Neural cell (in vitro differentiated cells): ENCODE measurements around the gene DGKB.

Experiments used
- CTCF ChIP-seq: fragments of 450-650 bp; IDR thresholded peaks from 2 replicates; pipeline ENCODE4 v1.5.1; 2014; ENCODE audit warnings: antibody characterized with exemption, mild to moderate bottlenecking, moderate library complexity; ENCODE audit not compliant: poor library complexity, severe bottlenecking
- EP300 ChIP-seq: fragments of 450-650 bp; conservative IDR thresholded peaks from 2 replicates; pipeline ENCODE4 v1.6.1; 2014; ENCODE audit warnings: antibody characterized with exemption, mild to moderate bottlenecking, moderate library complexity; ENCODE audit not compliant: poor library complexity, severe bottlenecking
- EZH2 ChIP-seq: fragments of 200-600, 300-800 bp; shearing (Covaris generic), sonication (generic); IDR thresholded peaks from 2 replicates; pipeline ENCODE4 v1.6.1; 2014; ENCODE audit warnings: antibody characterized with exemption, low read length, borderline replicate concordance, mild to moderate bottlenecking; ENCODE audit not compliant: insufficient read depth, poor library complexity, severe bottlenecking
- POLR2AphosphoS5 ChIP-seq: IDR thresholded peaks from 2 replicates; pipeline ENCODE4 v1.6.1; 2012
- RAD21 ChIP-seq: fragments of 450-650 bp; conservative IDR thresholded peaks from 2 replicates; pipeline ENCODE4 v1.6.1; 2014; ENCODE audit warnings: antibody characterized with exemption, mild to moderate bottlenecking, moderate library complexity
- TAF1 ChIP-seq: IDR thresholded peaks from 2 replicates; pipeline ENCODE4 v1.6.1; 2012; ENCODE audit warnings: low read depth
- TF ChIP-seq, protein P1 (sequence below): IDR thresholded peaks from 2 replicates; pipeline ENCODE4 v1.6.1; 2012; ENCODE audit warnings: borderline replicate concordance

DNA sequence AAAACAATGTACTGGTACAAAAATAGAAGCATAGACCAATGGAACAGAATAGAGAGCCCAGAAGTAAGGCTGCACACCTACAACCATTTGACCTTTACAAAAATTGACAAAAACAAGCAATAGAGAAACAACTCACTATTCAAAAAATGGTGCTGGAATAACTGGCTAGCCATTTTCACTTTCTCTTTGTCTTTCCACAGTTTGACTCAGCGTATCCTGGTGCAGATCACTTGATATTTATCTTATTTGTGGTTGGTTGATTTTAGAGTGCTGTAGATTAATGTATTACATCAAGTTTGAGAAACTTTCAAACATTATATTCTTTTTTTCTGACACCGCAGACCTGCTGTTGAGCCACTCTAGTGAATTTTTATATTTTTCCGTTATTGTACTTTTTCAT, 381.4 kb downstream of the DGKB start:
- TF ChIP-seq CTCF (no peak), RAD21 (no peak), POLR2AphosphoS5 (no peak), EZH2 (no peak), EP300 (no peak), TAF1 (no peak)
- TF ChIP-seq, protein P1, sequence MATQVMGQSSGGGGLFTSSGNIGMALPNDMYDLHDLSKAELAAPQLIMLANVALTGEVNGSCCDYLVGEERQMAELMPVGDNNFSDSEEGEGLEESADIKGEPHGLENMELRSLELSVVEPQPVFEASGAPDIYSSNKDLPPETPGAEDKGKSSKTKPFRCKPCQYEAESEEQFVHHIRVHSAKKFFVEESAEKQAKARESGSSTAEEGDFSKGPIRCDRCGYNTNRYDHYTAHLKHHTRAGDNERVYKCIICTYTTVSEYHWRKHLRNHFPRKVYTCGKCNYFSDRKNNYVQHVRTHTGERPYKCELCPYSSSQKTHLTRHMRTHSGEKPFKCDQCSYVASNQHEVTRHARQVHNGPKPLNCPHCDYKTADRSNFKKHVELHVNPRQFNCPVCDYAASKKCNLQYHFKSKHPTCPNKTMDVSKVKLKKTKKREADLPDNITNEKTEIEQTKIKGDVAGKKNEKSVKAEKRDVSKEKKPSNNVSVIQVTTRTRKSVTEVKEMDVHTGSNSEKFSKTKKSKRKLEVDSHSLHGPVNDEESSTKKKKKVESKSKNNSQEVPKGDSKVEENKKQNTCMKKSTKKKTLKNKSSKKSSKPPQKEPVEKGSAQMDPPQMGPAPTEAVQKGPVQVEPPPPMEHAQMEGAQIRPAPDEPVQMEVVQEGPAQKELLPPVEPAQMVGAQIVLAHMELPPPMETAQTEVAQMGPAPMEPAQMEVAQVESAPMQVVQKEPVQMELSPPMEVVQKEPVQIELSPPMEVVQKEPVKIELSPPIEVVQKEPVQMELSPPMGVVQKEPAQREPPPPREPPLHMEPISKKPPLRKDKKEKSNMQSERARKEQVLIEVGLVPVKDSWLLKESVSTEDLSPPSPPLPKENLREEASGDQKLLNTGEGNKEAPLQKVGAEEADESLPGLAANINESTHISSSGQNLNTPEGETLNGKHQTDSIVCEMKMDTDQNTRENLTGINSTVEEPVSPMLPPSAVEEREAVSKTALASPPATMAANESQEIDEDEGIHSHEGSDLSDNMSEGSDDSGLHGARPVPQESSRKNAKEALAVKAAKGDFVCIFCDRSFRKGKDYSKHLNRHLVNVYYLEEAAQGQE, result no peak
